HPDE6-E6E7 (cell line): ENCODE data around the gene IPO4.

Experiments
- DNase-seq: peaks from one replicate; pipeline ENCODE4 v3.0.0; 2011; ENCODE audit warnings: missing footprints; ENCODE audit errors: extremely low spot score

Gene IPO4

DNA sequence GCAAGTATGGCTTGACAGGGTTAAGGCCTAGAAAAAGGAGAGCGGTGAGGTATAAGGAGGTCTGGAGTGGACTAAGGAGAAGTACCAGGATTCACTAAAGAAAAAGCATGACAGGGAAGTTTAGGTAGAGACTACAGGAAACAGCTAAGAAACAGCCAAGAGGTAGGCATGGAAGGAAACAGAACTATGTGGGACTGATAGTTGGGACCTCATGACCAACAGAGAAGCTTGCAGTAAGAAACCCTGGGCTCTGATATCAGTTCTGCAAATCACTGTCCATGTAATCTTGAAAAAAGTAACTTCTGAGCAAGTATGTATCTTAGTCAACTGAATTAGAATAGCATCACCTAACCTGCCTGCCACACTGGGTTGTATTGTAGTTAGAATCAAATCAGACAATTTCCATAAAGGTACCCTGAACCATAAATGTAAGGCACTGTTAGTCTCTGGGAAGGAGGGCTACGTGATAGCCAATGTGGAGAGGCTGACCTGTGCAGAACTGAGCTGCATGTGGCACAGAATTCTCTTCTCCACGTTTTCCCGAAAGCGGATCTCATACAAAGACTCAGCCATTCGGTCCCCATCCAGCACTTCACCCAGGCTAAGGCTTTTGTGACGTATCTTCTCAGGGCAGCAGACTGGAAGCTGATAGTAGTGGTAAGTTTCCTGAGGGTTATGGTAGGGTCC, 5.7 kb upstream of the IPO4 start:
- DNase-seq: no peak

- no peak for DNase-seq
These were observed 4.3 kb upstream of the IPO4 start for GRCh38 chr14:24192933-24193332.

DNA sequence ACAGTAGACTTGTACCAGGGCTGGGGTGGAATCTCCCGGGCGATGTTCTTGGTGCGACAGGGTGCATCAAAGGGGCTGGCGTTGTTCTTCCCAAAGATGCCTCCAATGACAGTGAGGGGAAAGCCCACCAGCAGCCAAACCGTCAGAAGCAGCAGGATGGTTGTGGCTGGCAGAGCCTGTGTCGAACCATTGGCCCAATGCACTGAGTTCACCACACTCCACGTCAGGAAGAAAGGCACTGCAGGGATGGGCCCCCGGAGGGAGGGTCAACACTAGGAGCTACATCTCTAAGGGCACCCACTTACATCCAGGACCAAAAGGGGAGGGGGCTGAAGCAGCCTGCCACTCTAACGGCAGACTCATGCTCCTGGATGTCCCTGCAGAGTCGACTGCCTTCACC, 1.8 kb upstream of the IPO4 start:
- no peak for DNase-seq

- DNase-seq: no peak
These were observed 844 bp upstream of the IPO4 start for GRCh38 chr14:24189460-24189859.

GRCh38 chr14:24189059-24189375, 401 bp upstream of the IPO4 start:
- DNase-seq: no peak

DNA sequence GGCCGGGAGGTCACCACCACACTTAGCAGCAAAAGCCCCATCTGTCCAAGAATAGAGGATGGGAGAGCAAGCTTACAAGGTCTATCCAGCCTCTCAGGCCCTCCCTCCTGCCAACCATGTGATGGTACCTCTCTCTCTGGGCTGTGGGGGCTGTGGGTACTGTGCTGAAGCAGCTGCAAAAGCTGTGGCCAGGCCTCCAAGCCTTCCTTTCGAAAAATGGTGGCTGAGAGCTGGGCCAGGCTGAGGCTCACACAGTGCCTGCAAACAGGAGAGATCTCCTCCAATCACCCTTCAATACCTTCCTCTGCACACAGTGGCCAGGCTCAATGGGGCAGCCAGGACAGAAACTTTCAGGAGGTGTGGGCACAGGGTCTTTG, 1.1 kb downstream of the IPO4 start:
- DNase-seq: no peak

GRCh38 chr14:24186831-24187538, 1.6 kb downstream of the IPO4 start:
- no peak for DNase-seq

- no peak for DNase-seq
These were observed 2.9 kb downstream of the IPO4 start for GRCh38 chr14:24185741-24186140.

GRCh38 chr14:24185026-24185425, 3.6 kb downstream of the IPO4 start:
- DNase-seq: no peak

DNA sequence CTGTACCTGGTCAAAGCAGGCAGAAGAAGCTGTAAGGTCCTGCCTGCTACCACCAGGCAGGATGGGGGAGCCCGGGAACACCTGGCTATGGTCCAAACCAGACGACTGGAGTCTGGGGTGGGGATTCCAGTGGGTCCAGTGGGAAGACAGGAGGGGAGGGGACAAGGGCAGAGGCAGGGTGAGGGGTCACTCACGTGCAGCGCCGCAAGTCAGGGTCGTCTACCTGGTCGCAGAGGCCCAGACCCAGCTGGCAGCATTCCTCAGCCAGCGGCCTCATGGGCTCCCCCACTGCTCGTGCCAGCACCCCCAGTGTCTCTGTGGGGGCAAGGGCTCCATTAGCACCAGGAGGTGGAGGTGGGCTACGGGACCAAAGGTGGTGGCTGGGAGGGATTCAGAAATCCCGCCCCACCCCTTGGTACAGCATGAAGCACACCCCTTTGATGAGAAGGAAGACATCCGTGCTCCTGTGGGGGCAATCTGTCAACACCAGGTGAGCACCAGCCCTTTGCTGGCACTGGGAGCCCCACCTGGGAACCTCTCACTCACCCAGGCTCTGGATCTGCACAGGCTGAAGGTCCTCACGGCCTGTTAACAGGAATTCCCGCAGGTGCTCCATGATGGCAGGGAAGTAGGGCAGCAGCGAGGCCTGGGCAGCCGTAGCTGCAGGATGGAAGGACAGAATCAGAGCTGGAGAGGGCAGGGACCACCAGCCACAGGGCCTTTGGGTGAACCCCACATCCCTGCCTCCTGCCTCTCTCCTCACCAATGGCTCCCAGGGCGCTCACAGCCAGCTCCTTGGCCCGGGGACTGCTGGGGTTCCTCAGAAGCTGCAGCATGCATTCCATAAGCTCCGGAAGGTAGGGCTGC, 4.3 kb downstream of the IPO4 start:
- no peak for DNase-seq

DNA sequence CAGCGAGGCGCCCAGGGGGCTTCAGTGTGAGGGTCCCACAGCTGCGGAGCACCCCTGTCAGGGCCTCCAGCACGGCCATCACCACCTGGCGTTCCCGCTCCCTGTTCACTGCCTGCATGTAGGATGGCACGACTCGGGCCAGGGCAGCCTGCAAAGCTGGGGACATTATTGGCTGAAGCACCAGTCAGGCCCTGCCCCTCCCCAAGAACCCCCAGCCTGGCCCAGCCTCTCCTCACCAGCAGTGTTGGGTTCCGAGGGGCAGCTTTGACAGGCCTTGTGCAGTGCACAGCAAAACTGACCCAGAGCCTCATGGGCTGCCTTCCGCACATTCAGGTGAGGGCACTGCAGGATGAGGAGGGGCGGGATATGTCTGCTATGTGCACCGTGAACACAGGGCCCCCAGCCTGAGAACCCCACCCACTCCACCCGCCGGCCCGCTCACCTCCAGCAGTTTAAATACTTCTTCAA, 5.6 kb downstream of the IPO4 start:
- DNase-seq: no peak

DNA sequence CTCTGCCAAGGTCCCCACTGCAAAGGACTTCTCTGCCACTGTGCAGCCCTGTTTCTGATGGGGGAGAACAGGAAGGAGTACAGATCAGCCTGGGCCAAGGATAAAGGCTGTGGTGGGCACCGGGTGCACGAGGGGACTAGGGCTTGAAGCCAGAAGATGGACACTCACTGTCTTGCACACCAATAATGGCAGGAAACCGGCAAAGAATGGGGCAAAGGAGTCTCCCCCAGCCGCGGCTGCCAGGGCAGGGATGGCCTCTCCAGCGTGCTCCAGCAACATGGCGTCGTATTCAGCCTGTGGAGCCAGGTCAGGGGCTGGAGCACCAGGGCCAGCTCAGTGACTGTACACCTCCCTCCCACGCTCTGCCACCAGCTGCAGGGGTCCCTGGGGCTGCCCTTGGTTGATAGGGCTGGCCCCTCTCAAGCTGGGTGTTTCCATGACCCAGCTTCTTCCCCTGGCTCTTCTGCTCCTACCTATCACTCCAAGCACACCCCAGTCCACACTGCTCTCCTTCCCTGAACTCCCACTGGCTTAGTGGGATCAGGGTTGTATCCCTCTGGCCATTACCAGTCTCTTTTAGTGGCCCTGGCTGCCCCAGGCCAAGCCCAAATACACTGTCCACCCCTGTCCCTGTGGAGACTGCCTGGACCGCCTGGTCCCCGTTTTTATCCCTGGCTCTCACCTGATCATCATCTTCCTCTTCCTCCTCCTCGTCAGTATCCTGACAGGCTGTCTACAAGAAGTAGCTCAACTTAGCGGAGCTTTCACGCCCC, 6.3 kb downstream of the IPO4 start:
- DNase-seq: no peak

GRCh38 chr14:24181371-24182077, 7.1 kb downstream of the IPO4 start:
- DNase-seq: no peak

- DNase-seq: no peak
These were observed 8.4 kb downstream of the IPO4 start for GRCh38 chr14:24179961-24180796.

- no peak for DNase-seq
These were observed 9.2 kb downstream of the IPO4 start for GRCh38 chr14:24179294-24179960.

- no peak for DNase-seq
These were observed 10.0 kb downstream of the IPO4 start for GRCh38 chr14:24178399-24179178.

DNA sequence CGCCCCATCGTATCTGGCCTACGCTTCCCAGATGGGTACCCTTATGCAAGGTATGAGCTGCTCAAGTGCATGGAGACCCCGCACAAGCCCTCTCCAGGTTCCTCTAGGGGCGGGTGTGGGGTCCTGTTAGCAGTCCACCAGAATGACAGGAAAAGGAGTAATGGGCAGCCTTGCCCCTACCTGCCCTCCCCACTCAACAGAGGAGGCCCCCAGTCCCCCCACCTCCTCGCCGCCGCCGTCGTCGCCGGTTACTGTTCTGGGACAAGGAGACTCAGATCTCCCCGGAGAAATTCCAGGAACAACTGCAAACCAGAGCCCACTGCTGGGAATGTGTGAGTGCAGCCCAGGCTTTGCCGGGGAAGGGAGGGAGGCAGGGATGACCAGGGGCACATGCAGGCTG, 10.7 kb downstream of the IPO4 start:
- DNase-seq: no peak

GRCh38 chr14:24177041-24177825, 11.4 kb downstream of the IPO4 start:
- DNase-seq: no peak
